GM19099 (cell line): ENCODE measurements around the gene RNF146.

Experiments
- POLR2A ChIP-seq: IDR thresholded peaks from 3 replicates; pipeline ENCODE4 v1.6.1; 2011; ENCODE audit warnings: low read depth; ENCODE audit not compliant: insufficient read length; ENCODE audit errors: extremely low read depth

The RNF146 gene

DNA sequence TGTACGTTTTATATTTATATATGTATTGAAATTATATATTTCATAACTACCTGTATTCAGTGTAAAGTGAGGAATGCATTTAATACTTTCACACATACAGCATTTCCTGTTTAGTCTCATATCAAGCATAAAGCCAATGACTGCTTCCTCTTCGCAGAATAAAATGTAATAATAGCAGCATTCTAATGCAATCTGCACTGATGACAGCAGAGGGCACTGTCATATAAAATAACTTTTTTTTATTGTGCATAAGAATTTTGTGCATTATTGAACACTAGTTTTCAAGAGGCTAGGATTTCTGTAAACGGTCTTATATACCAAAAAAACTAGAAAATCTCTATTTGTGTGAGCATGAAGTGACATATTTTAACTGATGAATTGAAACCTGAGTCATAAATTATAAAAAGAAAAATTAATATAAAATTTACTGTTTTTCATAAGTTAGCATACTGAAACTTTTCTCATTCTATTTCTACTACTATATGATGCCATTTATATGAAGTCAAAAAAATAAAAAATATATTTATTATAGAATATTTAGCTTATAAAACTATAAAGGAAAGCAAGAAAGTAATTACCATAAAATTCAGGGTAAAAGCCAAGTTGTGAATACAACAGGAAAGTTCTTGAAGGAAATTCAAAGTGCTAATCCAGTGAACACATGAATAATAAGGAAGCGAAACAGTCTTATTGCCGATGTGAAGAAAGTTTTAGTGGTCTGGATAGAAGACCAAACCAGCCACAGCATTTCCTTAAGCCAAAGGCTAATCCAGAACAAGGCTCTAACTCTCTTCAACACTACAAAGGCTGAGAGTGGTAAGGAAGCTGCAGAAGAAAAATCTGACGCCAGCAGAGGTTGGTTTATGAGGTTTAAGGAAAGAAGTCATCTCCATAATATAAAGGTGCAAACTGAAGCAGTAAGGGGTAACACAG lies 36.3 kb downstream of the RNF146 start:
- no peak for TF ChIP-seq POLR2A

DNA sequence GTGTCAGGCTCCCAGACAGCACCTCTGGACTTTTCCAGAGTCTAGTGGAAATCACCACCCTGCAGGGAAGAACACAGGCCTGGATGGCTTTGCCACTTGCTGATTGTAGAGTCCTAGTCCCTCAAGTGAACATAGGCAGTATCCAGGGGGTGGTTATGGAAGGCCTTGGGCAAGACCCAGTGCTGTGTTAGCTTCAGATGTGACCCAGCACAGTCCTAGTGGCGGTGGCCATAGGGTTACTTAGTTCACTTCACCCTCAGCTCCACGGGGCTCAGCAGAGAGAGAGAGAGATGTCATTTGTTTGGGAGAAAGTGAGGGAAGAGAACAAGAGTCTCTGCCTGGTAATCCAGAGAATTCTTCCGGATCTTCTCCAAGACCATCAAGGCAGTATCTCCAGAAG lies 37.3 kb downstream of the RNF146 start:
- TF ChIP-seq POLR2A = no peak

DNA sequence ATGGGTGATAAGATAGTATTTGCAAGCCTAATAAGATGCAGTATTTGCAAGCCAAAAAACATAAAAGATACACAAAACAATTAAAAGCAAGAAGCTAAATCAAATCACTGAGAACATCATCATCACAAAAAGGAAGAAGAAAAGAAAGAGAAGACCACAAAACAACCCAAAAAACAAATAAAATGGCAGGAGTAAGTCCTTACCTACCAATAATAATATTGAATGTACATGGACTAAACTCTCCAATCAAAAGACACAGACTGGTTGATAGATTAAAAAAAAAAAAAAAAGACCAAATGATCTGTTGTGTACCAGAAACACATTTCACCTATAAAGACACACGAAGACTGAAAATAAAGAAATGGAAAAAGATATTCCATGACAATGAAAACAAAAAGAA lies 39.1 kb downstream of the RNF146 start:
- no peak for TF ChIP-seq POLR2A

DNA sequence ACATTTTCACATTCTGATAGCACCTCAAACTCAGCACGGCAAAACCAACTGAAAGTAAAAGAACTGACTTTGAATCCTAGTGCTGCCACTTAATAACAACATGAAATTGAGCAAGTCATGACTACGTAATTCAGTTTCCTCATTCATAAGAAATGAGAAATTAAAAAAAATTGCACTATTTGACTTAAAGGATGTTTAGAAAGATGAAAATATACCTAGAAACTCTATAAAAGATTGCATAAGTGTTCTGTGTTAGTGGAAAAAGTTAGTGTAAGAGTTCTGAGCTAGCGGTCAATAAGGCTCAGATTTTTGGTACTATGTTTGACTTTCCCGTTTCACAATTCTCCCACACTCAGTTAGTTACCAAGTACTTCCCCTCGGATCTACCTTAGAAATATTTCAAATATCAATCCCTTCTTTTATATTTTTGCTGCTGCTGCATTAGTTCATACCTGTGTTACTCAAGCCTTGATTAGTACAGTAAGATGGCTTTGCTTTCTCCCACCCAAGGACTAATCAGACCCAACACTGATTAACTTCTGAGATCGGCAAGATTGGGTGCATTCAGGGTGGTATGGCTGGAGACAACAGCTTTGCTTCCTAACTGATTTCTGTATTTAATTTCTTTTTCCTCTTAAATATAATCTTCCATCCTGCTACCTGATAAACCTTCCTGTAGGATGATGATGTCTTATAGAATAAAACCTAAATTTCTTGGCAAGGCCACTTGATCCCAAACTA lies 50.9 kb downstream of the RNF146 start:
- no peak for TF ChIP-seq POLR2A

DNA sequence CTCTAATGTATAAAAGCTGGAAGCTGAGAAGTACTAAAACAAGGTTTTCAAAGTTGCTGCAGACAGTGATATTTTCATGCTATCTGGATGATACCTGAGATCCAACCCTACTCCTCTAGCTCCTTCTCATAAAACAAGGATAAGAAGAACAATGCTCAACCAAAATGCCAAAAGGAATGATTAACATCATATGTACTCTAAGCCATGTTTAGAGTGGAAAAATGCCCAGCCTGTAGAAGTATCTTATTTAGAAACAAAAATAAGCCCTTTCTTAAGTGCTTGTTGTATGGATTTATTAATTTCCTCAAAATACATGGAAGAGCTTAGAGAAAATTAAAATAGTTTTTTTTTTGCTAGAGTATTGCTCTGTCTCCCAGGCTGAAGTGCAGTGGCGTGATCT lies 53.0 kb downstream of the RNF146 start:
- TF ChIP-seq POLR2A = no peak

DNA sequence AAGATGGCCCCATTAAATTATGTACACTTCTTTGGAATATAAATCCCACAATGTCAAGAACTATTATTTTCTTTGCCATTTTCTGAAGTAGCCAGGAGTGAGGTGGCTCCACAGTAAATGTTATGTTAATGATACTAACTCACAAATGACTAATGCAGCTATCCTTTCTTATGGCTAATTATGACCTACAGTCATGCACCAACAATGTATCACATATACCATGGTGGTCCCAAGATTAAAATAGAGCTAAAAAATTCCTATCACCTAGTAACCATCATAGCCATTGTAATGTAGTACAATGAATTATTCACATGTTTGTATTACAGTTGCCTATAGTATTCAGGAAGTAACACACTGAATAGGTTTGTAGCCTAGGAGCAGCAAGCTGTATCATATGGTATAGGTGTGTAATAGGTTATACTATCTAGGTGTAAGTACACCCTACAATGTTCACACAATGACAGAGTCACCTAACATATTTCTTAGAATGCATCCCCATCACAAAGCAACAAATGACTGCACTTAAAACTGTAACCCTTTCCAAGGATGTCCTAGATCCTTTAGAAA lies 61.5 kb downstream of the RNF146 start:
- no peak for TF ChIP-seq POLR2A

DNA sequence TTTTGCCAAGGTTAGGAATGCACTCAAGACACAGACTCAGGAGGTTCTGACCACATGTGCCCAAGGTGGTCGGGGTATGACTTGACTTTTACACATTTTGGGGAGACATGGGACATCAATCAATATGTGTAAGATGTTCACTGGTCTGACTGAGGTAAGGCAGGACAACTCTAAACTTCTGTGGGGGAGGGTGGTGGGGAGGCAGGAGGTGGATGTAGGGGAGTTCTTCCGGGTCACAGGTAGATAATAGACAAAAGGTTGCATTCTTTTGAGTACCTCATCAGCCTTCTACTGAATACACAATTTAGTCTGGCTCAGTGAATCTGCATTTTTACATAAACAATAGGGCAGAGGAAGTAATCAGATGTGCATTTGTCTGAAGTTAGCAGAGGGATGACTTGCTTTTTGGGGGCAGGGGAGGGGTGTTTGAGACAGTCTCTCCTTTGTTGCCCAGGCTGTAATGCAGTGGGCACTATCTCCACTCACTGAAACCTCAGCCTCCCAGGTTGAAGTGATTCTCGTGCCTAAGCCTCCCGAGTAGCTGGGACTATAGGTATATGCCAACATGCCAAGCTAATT lies 65.8 kb downstream of the RNF146 start:
- TF ChIP-seq POLR2A = no peak
